Stimulated activated CD8-positive, alpha-beta memory T cell treated with anti-CD3 and anti-CD28 coated beads, Interleukin-15, amount 100 ng/mL, for 24 hours (primary cell): Measurements from ENCODE around the gene C2orf80.
"Not testable (repeated sequence)": the region's sequence is repeated elsewhere in the genome, so short reads cannot be mapped to it uniquely, and the experiment has no call there.

Experiments
- DNase-seq: peaks from one replicate; pipeline ENCODE4 v3.0.0-alpha.2; 2020; ENCODE audit warnings: low read depth

Gene C2orf80

GRCh38 chr2:208179028-208179609, 10.7 kb downstream of the C2orf80 start:
- DNase-seq, result no peak

- DNase-seq, result no peak
Measured at GRCh38 chr2:208175840-208176153, 14.0 kb downstream of the C2orf80 start.

- DNase-seq, result peak; percentile 6
Measured at GRCh38 chr2:208175069-208175839, 14.6 kb downstream of the C2orf80 start.

GRCh38 chr2:208174144-208174543, 15.7 kb downstream of the C2orf80 start:
- DNase-seq, result no peak

- DNase-seq, result no peak
Measured at GRCh38 chr2:208172125-208172524, 17.7 kb downstream of the C2orf80 start.

GRCh38 chr2:208164951-208165755, 24.7 kb downstream of the C2orf80 start:
- no peak for DNase-seq

- DNase-seq, result no peak
Measured at GRCh38 chr2:208163489-208163888, 26.3 kb downstream of the C2orf80 start, which contains the start of gene CRYGA. Gene CRYGA (minus strand): TSS chr2:208163589. CDS start chr2:208163556, 33 bp downstream.

- DNase-seq, result no peak
Measured at GRCh38 chr2:208156439-208156838, 33.4 kb downstream of the C2orf80 start.

GRCh38 chr2:208153156-208153555, 36.7 kb downstream of the C2orf80 start:
- no peak for DNase-seq

GRCh38 chr2:208150956-208151355, 38.9 kb downstream of the C2orf80 start:
- DNase-seq, result no peak

- DNase-seq, result no peak
Measured at GRCh38 chr2:208150094-208150493, 39.7 kb downstream of the C2orf80 start.

GRCh38 chr2:208148803-208149202, 41.0 kb downstream of the C2orf80 start:
- no peak for DNase-seq

- DNase-seq, result no peak
Measured at GRCh38 chr2:208147759-208148158, 42.1 kb downstream of the C2orf80 start.

- DNase-seq, result no peak
Measured at GRCh38 chr2:208147008-208147407, 42.8 kb downstream of the C2orf80 start.

- no peak for DNase-seq
Measured at GRCh38 chr2:208146006-208146405, 43.8 kb downstream of the C2orf80 start, which contains the start of gene CRYGB. Gene CRYGB (minus strand): TSS chr2:208146158. CDS start chr2:208146120, 38 bp downstream.

- DNase-seq, result no peak
Measured at GRCh38 chr2:208142925-208143799, 46.7 kb downstream of the C2orf80 start.

GRCh38 chr2:208142240-208142924, 47.4 kb downstream of the C2orf80 start:
- no peak for DNase-seq

GRCh38 chr2:208139447-208139846, 50.4 kb downstream of the C2orf80 start:
- no peak for DNase-seq

- DNase-seq, result not testable (repeated sequence)
Measured at GRCh38 chr2:208138334-208138733, 51.5 kb downstream of the C2orf80 start.

GRCh38 chr2:208136716-208137094, 53.1 kb downstream of the C2orf80 start:
- DNase-seq, result no peak
